ENCODE results near the gene TM4SF18. TPM values are rescaled to one million over a fixed set of nuclear protein-coding genes. Genes with fewer than 3 reads are reported as not detected.

Gene TM4SF18
- total RNA-seq, 1 experiment from 2014 or later: not detected

- peak; percentile 29 for DNase-seq (ENCODE audit: unreplicated experiment)
- no peaks in the 10 kb centered on the region for H3K27me3 Mint-ChIP-seq (ENCODE audit: insufficient read depth, unreplicated experiment)
- no TSS peak for BruUV-seq (replicated peaks)
- intact Hi-C loops (cut with micrococcal nuclease): no loop called here
- no peaks in the 10 kb centered on the region for H3K4me1 Mint-ChIP-seq (ENCODE audit: insufficient read depth, unreplicated experiment)
- no peaks in the 10 kb centered on the region for H3K9me3 Mint-ChIP-seq (ENCODE audit: unreplicated experiment)
- TF ChIP-seq, protein P1, sequence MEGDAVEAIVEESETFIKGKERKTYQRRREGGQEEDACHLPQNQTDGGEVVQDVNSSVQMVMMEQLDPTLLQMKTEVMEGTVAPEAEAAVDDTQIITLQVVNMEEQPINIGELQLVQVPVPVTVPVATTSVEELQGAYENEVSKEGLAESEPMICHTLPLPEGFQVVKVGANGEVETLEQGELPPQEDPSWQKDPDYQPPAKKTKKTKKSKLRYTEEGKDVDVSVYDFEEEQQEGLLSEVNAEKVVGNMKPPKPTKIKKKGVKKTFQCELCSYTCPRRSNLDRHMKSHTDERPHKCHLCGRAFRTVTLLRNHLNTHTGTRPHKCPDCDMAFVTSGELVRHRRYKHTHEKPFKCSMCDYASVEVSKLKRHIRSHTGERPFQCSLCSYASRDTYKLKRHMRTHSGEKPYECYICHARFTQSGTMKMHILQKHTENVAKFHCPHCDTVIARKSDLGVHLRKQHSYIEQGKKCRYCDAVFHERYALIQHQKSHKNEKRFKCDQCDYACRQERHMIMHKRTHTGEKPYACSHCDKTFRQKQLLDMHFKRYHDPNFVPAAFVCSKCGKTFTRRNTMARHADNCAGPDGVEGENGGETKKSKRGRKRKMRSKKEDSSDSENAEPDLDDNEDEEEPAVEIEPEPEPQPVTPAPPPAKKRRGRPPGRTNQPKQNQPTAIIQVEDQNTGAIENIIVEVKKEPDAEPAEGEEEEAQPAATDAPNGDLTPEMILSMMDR (IDR thresholded peaks at IDR 0.05; ENCODE audit: unreplicated experiment): no peak
- CTCF ChIA-PET: interaction anchor here (0.6 to 1.1 kb wide), 6 partner anchors 10 to 210 kb away, joined by 3 to 4 read pairs (median 3); no protein-coding TSS in a partner anchor
- no peak overlapping the region for H3K27ac Mint-ChIP-seq (ENCODE audit: low read depth, unreplicated experiment)
- H3K36me3 Mint-ChIP-seq (ENCODE audit: insufficient read depth, unreplicated experiment): no peaks in the 10 kb centered on the region
- POLR2A ChIA-PET: interaction anchor here (0.9 to 1.1 kb wide), 2 partner anchors 9 to 34 kb away, joined by 4 read pairs; no protein-coding TSS in a partner anchor
- no peak overlapping the region for H3K4me3 Mint-ChIP-seq (ENCODE audit: unreplicated experiment)
Observed at GRCh38 chr3:149330609-149331331, 2.7 kb downstream of the TM4SF18 start.

DNA sequence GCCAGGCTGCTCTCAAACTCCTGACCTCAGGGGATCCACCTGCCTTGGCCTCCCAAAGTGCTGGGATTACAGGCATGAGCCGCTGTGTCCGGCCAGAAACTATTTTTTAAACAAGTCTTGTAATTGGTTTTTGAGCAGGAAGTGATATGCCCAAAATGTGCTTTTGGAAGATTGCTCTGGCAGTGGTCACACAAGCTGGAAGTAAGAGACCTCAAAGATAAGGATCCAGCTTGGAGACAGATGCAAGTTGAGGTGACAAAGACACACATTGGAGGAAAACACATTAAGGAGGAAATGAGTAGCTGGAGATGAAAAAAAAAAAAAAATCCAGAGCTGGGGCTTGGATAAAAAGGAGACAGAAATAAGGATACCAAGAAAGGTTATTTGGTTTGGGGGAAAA, 6.3 kb downstream of the TM4SF18 start:
- H3K4me1 Mint-ChIP-seq (ENCODE audit: insufficient read depth, unreplicated experiment): no peaks in the 10 kb centered on the region
- intact Hi-C loops (cut with micrococcal nuclease): no loop called here
- no peak for DNase-seq (ENCODE audit: unreplicated experiment)
- no peaks in the 10 kb centered on the region for H3K9me3 Mint-ChIP-seq (ENCODE audit: unreplicated experiment)
- POLR2A ChIA-PET: interaction anchor here (0.7 to 1.1 kb wide), 2 partner anchors 14 to 481 kb away, joined by 3 read pairs; no protein-coding TSS in a partner anchor
- no peaks in the 10 kb centered on the region for H3K36me3 Mint-ChIP-seq (ENCODE audit: insufficient read depth, unreplicated experiment)
- H3K27ac Mint-ChIP-seq (ENCODE audit: low read depth, unreplicated experiment): no peak overlapping the region
- TF ChIP-seq, protein P1 (IDR thresholded peaks at IDR 0.05; ENCODE audit: unreplicated experiment): no peak
- H3K27me3 Mint-ChIP-seq (ENCODE audit: insufficient read depth, unreplicated experiment): no peaks in the 10 kb centered on the region
- BruUV-seq (replicated peaks): no TSS peak
- CTCF ChIA-PET: interaction anchor here (0.6 to 1.6 kb wide), 5 partner anchors 10 to 208 kb away, joined by 3 to 6 read pairs (median 4); no protein-coding TSS in a partner anchor
- no peak overlapping the region for H3K4me3 Mint-ChIP-seq (ENCODE audit: unreplicated experiment)

GRCh38 chr3:149325581-149325980, 7.9 kb downstream of the TM4SF18 start:
- H3K36me3 Mint-ChIP-seq (ENCODE audit: insufficient read depth, unreplicated experiment): no peaks in the 10 kb centered on the region
- no TSS peak for BruUV-seq (replicated peaks)
- no peak overlapping the region for H3K4me3 Mint-ChIP-seq (ENCODE audit: unreplicated experiment)
- intact Hi-C loops (cut with micrococcal nuclease): no loop called here
- H3K4me1 Mint-ChIP-seq (ENCODE audit: insufficient read depth, unreplicated experiment): no peaks in the 10 kb centered on the region
- TF ChIP-seq, protein P1 (IDR thresholded peaks at IDR 0.05; ENCODE audit: unreplicated experiment): no peak
- no peaks in the 10 kb centered on the region for H3K27me3 Mint-ChIP-seq (ENCODE audit: insufficient read depth, unreplicated experiment)
- no peaks in the 10 kb centered on the region for H3K9me3 Mint-ChIP-seq (ENCODE audit: unreplicated experiment)
- DNase-seq (ENCODE audit: unreplicated experiment): no peak
- no peak overlapping the region for H3K27ac Mint-ChIP-seq (ENCODE audit: low read depth, unreplicated experiment)
- ChIA-PET CTCF (interaction anchor here (1.0 to 2.1 kb wide), 4 partner anchors 8 to 205 kb away, joined by 3 to 8 read pairs (median 6); partner anchors contain the start of gene TM4SF18), POLR2A (interaction anchor here (1.0 kb wide), 1 partner anchor 25 kb away, joined by 4 read pairs; no protein-coding TSS in a partner anchor)

GRCh38 chr3:149324332-149324731, 9.1 kb downstream of the TM4SF18 start:
- intact Hi-C loops (cut with micrococcal nuclease): no loop called here
- TF ChIP-seq, protein P1 (IDR thresholded peaks at IDR 0.05; ENCODE audit: unreplicated experiment): no peak
- Mint-ChIP-seq H3K4me1 (ENCODE audit: insufficient read depth, unreplicated experiment) (no peaks in the 10 kb centered on the region), H3K27me3 (ENCODE audit: insufficient read depth, unreplicated experiment) (no peaks in the 10 kb centered on the region), H3K36me3 (ENCODE audit: insufficient read depth, unreplicated experiment) (no peaks in the 10 kb centered on the region), H3K9me3 (ENCODE audit: unreplicated experiment) (no peaks in the 10 kb centered on the region), H3K4me3 (ENCODE audit: unreplicated experiment) (no peak overlapping the region), H3K27ac (ENCODE audit: low read depth, unreplicated experiment) (no peak overlapping the region)
- no TSS peak for BruUV-seq (replicated peaks)
- CTCF ChIA-PET: interaction anchor here (0.7 to 2.1 kb wide), 7 partner anchors 10 to 204 kb away, joined by 3 to 8 read pairs (median 4); partner anchors contain the start of gene TM4SF18
- POLR2A ChIA-PET: interaction anchor here (0.8 to 1.0 kb wide), 2 partner anchors 16 to 24 kb away, joined by 4 read pairs; no protein-coding TSS in a partner anchor
- DNase-seq (ENCODE audit: unreplicated experiment): no peak

Measured in MCF 10A (cell line).